ENCODE results near the gene BSN.

Gene BSN

GRCh38 chr3:49627634-49628033 is 73.4 kb downstream of the BSN start:
- TF ChIP-seq, protein P1, sequence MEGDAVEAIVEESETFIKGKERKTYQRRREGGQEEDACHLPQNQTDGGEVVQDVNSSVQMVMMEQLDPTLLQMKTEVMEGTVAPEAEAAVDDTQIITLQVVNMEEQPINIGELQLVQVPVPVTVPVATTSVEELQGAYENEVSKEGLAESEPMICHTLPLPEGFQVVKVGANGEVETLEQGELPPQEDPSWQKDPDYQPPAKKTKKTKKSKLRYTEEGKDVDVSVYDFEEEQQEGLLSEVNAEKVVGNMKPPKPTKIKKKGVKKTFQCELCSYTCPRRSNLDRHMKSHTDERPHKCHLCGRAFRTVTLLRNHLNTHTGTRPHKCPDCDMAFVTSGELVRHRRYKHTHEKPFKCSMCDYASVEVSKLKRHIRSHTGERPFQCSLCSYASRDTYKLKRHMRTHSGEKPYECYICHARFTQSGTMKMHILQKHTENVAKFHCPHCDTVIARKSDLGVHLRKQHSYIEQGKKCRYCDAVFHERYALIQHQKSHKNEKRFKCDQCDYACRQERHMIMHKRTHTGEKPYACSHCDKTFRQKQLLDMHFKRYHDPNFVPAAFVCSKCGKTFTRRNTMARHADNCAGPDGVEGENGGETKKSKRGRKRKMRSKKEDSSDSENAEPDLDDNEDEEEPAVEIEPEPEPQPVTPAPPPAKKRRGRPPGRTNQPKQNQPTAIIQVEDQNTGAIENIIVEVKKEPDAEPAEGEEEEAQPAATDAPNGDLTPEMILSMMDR (IDR thresholded peaks at IDR 0.05): no peak

DNA sequence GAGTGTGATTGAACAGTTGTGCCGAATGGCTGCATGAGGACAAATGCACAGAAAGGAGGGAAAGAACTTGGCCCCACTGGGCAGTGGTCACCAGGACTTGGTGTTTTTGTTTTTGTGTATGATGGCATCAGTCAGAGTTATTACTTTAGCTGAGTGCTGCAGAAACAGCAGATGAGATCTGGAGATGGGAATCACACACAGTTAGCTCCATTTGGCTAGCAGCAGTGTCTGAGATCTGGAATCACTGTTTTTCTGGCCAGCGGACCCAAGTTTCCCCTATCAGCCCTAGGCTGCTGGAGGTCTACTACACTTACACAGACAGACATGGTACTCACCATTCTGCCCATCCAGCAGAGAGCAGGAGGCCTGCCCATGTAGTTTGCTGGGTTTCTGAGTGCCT is 74.0 kb downstream of the BSN start:
- TF ChIP-seq, protein P1 (IDR thresholded peaks at IDR 0.05): no peak

DNA sequence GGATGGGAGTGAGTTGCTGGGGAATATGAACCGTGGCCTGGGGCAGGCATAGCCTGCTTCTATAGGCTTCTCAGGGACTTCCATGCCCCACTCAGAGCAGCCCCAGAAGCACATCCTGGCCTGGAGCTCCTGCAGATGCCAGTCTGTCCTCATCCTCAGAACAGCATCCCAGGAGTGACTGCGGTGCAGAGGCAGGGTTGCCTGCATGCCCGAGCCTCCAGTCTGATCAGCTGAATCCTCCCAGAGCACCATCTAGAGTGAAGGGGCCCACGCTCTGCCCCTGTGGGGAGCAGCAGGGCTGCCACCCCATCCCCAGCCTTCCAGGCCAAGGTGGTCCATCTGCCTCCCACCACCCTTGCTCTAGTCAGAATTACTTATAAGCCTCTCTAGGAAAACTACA is 75.2 kb downstream of the BSN start:
- TF ChIP-seq, protein P1 (IDR thresholded peaks at IDR 0.05): no peak

- TF ChIP-seq, protein P1 (IDR thresholded peaks at IDR 0.05): no peak
Measured at GRCh38 chr3:49629866-49630265, 75.6 kb downstream of the BSN start.

GRCh38 chr3:49630784-49631183 is 76.5 kb downstream of the BSN start:
- TF ChIP-seq, protein P1 (IDR thresholded peaks at IDR 0.05): no peak

GRCh38 chr3:49634736-49635135 is 80.5 kb downstream of the BSN start:
- TF ChIP-seq, protein P1 (IDR thresholded peaks at IDR 0.05): no peak

DNA sequence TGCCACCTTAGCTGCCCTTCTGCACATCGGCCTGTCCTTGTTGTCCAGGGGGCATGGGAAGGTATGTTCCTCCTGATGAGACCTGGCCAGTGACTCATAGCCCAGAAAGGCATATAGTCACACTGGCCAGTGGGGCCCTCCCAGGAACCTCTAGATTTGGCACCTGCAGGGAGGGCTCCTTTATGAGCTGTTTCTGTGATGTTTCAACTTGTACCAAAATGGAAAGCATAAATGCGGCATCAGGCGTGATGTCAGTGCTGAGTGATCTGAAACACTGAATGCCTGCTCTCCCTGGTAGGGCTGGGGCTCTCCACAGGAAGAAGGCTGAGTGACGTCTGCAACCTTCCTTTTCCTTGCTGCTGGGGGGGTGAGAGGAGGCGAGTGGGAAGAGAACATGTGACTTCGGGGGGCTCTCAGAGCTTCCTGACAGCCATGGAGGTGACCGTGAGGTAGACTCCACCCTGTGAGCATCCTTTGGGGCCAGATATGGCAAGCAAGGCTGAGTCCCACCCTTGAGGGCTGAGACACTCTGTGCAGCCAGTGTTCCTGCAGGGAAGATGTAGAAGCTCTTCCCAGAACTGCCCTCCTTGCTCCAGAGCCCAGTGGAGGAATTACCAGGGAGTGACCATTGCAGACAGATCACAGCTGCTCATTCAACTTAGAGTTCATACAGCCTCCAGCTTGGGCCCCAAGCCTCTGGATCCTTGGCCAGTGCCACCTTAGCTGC is 82.8 kb downstream of the BSN start:
- TF ChIP-seq, protein P1 (IDR thresholded peaks at IDR 0.05): no peak

GRCh38 chr3:49638445-49638844 is 84.2 kb downstream of the BSN start:
- TF ChIP-seq, protein P1 (IDR thresholded peaks at IDR 0.05): no peak
